Measurements from ENCODE around the gene TNK1.

GRCh38 chr17:7348478-7349242 lies 32.2 kb upstream of the TNK1 start:
- TF ChIP-seq, protein P1, sequence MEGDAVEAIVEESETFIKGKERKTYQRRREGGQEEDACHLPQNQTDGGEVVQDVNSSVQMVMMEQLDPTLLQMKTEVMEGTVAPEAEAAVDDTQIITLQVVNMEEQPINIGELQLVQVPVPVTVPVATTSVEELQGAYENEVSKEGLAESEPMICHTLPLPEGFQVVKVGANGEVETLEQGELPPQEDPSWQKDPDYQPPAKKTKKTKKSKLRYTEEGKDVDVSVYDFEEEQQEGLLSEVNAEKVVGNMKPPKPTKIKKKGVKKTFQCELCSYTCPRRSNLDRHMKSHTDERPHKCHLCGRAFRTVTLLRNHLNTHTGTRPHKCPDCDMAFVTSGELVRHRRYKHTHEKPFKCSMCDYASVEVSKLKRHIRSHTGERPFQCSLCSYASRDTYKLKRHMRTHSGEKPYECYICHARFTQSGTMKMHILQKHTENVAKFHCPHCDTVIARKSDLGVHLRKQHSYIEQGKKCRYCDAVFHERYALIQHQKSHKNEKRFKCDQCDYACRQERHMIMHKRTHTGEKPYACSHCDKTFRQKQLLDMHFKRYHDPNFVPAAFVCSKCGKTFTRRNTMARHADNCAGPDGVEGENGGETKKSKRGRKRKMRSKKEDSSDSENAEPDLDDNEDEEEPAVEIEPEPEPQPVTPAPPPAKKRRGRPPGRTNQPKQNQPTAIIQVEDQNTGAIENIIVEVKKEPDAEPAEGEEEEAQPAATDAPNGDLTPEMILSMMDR (conservative IDR thresholded peaks at IDR 0.05): no peak
- no peak for TF ChIP-seq ZFX (IDR thresholded peaks at IDR 0.05)

All from C4-2B (cell line).